Measurements from ENCODE around the gene BCOR.

GRCh38 chrX:40108959-40109287 lies 11.2 kb upstream of the BCOR start:
- TF ChIP-seq POLR2A (IDR thresholded peaks at IDR 0.05): no peak
- TF ChIP-seq, protein P1, sequence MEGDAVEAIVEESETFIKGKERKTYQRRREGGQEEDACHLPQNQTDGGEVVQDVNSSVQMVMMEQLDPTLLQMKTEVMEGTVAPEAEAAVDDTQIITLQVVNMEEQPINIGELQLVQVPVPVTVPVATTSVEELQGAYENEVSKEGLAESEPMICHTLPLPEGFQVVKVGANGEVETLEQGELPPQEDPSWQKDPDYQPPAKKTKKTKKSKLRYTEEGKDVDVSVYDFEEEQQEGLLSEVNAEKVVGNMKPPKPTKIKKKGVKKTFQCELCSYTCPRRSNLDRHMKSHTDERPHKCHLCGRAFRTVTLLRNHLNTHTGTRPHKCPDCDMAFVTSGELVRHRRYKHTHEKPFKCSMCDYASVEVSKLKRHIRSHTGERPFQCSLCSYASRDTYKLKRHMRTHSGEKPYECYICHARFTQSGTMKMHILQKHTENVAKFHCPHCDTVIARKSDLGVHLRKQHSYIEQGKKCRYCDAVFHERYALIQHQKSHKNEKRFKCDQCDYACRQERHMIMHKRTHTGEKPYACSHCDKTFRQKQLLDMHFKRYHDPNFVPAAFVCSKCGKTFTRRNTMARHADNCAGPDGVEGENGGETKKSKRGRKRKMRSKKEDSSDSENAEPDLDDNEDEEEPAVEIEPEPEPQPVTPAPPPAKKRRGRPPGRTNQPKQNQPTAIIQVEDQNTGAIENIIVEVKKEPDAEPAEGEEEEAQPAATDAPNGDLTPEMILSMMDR (IDR thresholded peaks at IDR 0.05): no peak

All from breast epithelium (tissue), 3 donors.